SK-N-SH treated with all-trans-retinoic acid at 6 μM for 48 hours (cell line): ENCODE data around the gene WDR77.

Experiments used
- ATAC-seq: fragments of 200-7000 bp; cut with Tn5 transposase; 3 replicates; pipeline ENCODE4 v1.9.1; 2020; ENCODE audit warnings: mild to moderate bottlenecking, moderate library complexity
- ARNTL ChIP-seq: fragments of 450-650 bp; formaldehyde crosslinking; IDR thresholded peaks from 2 replicates; pipeline ENCODE4 v1.5.0; 2020; ENCODE audit warnings: low read depth, mild to moderate bottlenecking, moderate library complexity, borderline replicate concordance
- BACH2 ChIP-seq: fragments of 250-450 bp; sonication (Bioruptor Pico); IDR thresholded peaks from 2 replicates; pipeline ENCODE4 v1.9.0; 2021; ENCODE audit warnings: mild to moderate bottlenecking, borderline replicate concordance
- CSRNP3 ChIP-seq: fragments of 250-450 bp; sonication (Bioruptor Pico); IDR thresholded peaks from 2 replicates; pipeline ENCODE4 v1.5.1; 2021; ENCODE audit warnings: mild to moderate bottlenecking, moderate library complexity
- ESRRG ChIP-seq: fragments of 250-450 bp; sonication (Bioruptor Pico); IDR thresholded peaks from 2 replicates; pipeline ENCODE4 v1.6.1; 2021; ENCODE audit warnings: mild to moderate bottlenecking
- GLIS3 ChIP-seq: fragments of 250-450 bp; sonication (Bioruptor Pico); IDR thresholded peaks from 2 replicates; pipeline ENCODE4 v1.5.0; 2020; ENCODE audit warnings: mild to moderate bottlenecking, moderate library complexity
- ISL1 ChIP-seq: fragments of 250-450 bp; sonication (Bioruptor Pico); IDR thresholded peaks from 2 replicates; pipeline ENCODE4 v2.1.2; 2022; ENCODE audit warnings: mild to moderate bottlenecking, moderate library complexity
- OSR1 ChIP-seq: fragments of 250-450 bp; sonication (Bioruptor Pico); IDR thresholded peaks from 2 replicates; pipeline ENCODE4 v1.8.0; 2022; ENCODE audit warnings: moderate library complexity, mild to moderate bottlenecking, inconsistent platforms
- PATZ1 ChIP-seq: fragments of 250-450 bp; sonication (Bioruptor Pico); IDR thresholded peaks from 2 replicates; pipeline ENCODE4 v1.8.0; 2020; ENCODE audit warnings: mild to moderate bottlenecking, moderate library complexity, borderline replicate concordance
- RARB ChIP-seq: fragments of 250-450 bp; sonication (Bioruptor Pico); IDR thresholded peaks from 2 replicates; pipeline ENCODE4 v1.8.0; 2021; ENCODE audit warnings: mild to moderate bottlenecking, moderate library complexity
- SNAI2 ChIP-seq: fragments of 250-450 bp; sonication (Bioruptor Pico); IDR thresholded peaks from 2 replicates; pipeline ENCODE4 v1.5.0; 2020; ENCODE audit warnings: mild to moderate bottlenecking, moderate library complexity
- TOX ChIP-seq: fragments of 250-450 bp; sonication (Bioruptor Pico); IDR thresholded peaks from 2 replicates; pipeline ENCODE4 v1.8.0; 2021; ENCODE audit warnings: mild to moderate bottlenecking, moderate library complexity, borderline replicate concordance
- ZC3H10 ChIP-seq: fragments of 250-450 bp; sonication (Bioruptor Pico); IDR thresholded peaks from 2 replicates; pipeline ENCODE4 v1.5.1; 2021; ENCODE audit warnings: mild to moderate bottlenecking, moderate library complexity
- ZNF70 ChIP-seq: fragments of 450-650 bp; formaldehyde crosslinking; IDR thresholded peaks from 2 replicates; pipeline ENCODE4 v1.5.0; 2020; ENCODE audit warnings: mild to moderate bottlenecking, moderate library complexity
- ZNF8 ChIP-seq: fragments of 450-650 bp; formaldehyde crosslinking; IDR thresholded peaks from 2 replicates; pipeline ENCODE4 v1.5.0; 2020; ENCODE audit warnings: mild to moderate bottlenecking, moderate library complexity
- TF ChIP-seq, protein P1 (sequence below): fragments of 250-450 bp; sonication (Bioruptor Pico); IDR thresholded peaks from 2 replicates; pipeline ENCODE4 v1.8.0; 2021; ENCODE audit warnings: low read depth, mild to moderate bottlenecking, moderate library complexity, borderline replicate concordance
- TF ChIP-seq, protein P2 (sequence below): fragments of 250-450 bp; sonication (Bioruptor Pico); IDR thresholded peaks from 2 replicates; pipeline ENCODE4 v1.5.1; 2020; ENCODE audit warnings: low read depth, mild to moderate bottlenecking, moderate library complexity

Gene WDR77

DNA sequence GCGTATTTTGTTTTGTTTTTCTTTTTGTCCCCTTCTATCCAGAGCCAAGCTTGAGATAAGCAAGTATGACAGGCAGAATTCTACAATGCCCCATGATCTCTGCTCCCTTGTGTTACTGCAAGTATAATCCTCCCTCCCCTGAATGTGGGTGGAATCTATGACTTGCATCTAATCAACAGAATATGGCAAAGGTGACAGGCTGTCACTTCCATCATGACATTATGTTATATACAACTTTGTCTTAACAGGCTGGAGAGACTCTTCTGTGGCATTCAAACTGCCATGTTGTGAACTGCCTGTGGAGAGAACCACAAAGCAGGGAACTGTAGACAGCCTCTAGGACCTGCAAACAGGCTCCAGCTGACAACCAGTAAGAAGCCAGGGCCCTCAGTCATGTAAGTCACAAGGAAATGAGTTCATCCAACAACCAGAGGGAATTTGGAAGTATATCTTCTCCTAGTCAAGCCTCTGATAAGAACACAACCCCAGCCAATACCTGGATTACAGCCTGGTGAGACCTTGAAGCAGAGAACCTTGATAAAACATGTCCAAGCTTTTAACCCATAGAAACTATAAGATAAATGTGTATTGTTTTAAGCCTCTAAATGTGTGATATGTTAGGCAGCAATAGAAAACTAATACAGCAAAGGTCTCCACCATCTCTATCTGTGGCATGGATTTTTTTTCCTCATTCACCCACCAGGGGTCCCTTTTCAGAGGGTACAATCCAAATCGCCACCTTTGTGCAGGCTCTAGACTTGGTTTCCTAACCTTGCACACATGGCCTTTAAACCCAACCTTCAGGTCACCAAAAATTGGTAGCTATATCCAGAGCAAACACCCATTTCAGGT is 19.0 kb upstream of the WDR77 start:
- no peak for ATAC-seq
- TF ChIP-seq ISL1 (no peak), SNAI2 (CRISPR knock-in tag) (no peak), GLIS3 (CRISPR knock-in tag) (no peak), ZC3H10 (CRISPR knock-in tag) (no peak), TOX (CRISPR knock-in tag) (no peak)

DNA sequence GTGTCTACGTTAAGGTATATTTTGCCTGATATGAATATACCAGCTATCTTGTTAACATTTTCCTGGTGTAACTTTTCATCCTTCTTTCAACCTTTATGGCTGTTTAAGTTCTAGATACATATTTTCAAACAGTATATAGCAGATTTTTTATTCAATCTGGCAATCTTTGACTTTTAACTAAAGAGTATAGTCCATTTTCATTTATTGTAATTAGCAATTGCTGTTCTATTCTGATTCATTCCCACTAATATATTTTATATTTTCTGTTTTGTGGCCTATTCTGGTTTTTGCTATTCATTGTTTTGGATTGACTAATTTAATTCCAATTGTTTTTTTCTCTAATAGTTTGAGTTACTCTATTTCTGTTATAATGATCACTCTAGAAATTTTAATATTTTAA is 17.4 kb upstream of the WDR77 start:
- TF ChIP-seq GLIS3 (CRISPR knock-in tag) (no peak), ESRRG (CRISPR knock-in tag) (no peak), RARB (CRISPR knock-in tag) (no peak), PATZ1 (CRISPR knock-in tag) (no peak), ARNTL (CRISPR knock-in tag) (no peak)
- TF ChIP-seq, protein P1, sequence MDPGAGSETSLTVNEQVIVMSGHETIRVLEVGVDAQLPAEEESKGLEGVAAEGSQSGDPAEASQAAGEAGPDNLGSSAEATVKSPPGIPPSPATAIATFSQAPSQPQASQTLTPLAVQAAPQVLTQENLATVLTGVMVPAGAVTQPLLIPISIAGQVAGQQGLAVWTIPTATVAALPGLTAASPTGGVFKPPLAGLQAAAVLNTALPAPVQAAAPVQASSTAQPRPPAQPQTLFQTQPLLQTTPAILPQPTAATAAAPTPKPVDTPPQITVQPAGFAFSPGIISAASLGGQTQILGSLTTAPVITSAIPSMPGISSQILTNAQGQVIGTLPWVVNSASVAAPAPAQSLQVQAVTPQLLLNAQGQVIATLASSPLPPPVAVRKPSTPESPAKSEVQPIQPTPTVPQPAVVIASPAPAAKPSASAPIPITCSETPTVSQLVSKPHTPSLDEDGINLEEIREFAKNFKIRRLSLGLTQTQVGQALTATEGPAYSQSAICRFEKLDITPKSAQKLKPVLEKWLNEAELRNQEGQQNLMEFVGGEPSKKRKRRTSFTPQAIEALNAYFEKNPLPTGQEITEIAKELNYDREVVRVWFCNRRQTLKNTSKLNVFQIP (CRISPR knock-in tag), result no peak
- TF ChIP-seq, protein P2, sequence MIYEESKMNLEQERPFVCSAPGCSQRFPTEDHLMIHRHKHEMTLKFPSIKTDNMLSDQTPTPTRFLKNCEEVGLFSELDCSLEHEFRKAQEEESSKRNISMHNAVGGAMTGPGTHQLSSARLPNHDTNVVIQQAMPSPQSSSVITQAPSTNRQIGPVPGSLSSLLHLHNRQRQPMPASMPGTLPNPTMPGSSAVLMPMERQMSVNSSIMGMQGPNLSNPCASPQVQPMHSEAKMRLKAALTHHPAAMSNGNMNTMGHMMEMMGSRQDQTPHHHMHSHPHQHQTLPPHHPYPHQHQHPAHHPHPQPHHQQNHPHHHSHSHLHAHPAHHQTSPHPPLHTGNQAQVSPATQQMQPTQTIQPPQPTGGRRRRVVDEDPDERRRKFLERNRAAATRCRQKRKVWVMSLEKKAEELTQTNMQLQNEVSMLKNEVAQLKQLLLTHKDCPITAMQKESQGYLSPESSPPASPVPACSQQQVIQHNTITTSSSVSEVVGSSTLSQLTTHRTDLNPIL (CRISPR knock-in tag), result no peak
- ATAC-seq, result no peak

- TF ChIP-seq PATZ1 (CRISPR knock-in tag), result no peak
- TF ChIP-seq TOX (CRISPR knock-in tag), result no peak
- no peak for TF ChIP-seq CSRNP3
- TF ChIP-seq OSR1, result no peak
- no peak for TF ChIP-seq ARNTL (CRISPR knock-in tag)
- TF ChIP-seq ESRRG (CRISPR knock-in tag), result no peak
- TF ChIP-seq SNAI2 (CRISPR knock-in tag), result no peak
- no peak for TF ChIP-seq ZNF70 (CRISPR knock-in tag)
- TF ChIP-seq BACH2 (CRISPR knock-in tag), result no peak
- TF ChIP-seq ZNF8 (CRISPR knock-in tag), result no peak
- TF ChIP-seq, protein P1 (CRISPR knock-in tag), result no peak
- ATAC-seq, result no peak
Observed at GRCh38 chr1:111465754-111466153, 16.7 kb upstream of the WDR77 start.
